ENCODE results near the gene PDCD2L.

PDCD2L gene

GRCh38 chr19:34416021-34416545 lies 11.9 kb downstream of the PDCD2L start:
- H3K9me3 ChIP-seq (ENCODE audit: low read depth, low read length): no peaks in the 10 kb centered on the region
- H3K4me3 ChIP-seq: no peak overlapping the region
- no peak overlapping the region for H3K9ac ChIP-seq (ENCODE audit: insufficient read length)
- peaks cover 52% of the 10 kb centered on the region for H3K36me3 ChIP-seq (ENCODE audit: insufficient read depth, low read length)
- no peak overlapping the region for H3K27ac ChIP-seq
- no peak for TF ChIP-seq FOXP2 (optimal IDR thresholded peaks at IDR 0.05; ENCODE audit: control extremely low read depth, extremely low read length, insufficient read depth)
- no peak for TF ChIP-seq POLR2AphosphoS5 (IDR thresholded peaks at IDR 0.05; ENCODE audit: borderline replicate concordance, low read depth, low read length)
- no peak for TF ChIP-seq EZH2 (IDR thresholded peaks at IDR 0.05)
- no peak for DNase-seq (ENCODE audit: low read depth, low spot score)

- no peak for DNase-seq (ENCODE audit: low read depth, low spot score)
- H3K36me3 ChIP-seq (ENCODE audit: insufficient read depth, low read length): peaks cover 55% of the 10 kb centered on the region
- TF ChIP-seq FOXP2 (optimal IDR thresholded peaks at IDR 0.05; ENCODE audit: control extremely low read depth, extremely low read length, insufficient read depth) (no peak), EZH2 (IDR thresholded peaks at IDR 0.05) (no peak), POLR2AphosphoS5 (IDR thresholded peaks at IDR 0.05; ENCODE audit: borderline replicate concordance, low read depth, low read length) (no peak)
These were observed 14.1 kb downstream of the PDCD2L start for GRCh38 chr19:34418300-34418699.

GRCh38 chr19:34426096-34426661 lies 22.0 kb downstream of the PDCD2L start:
- Histone ChIP-seq H3K9ac (ENCODE audit: insufficient read length) (no peak overlapping the region), H3K4me3 (no peak overlapping the region), H3K27ac (no peak overlapping the region), H3K36me3 (ENCODE audit: insufficient read depth, low read length) (peaks cover 18% of the 10 kb centered on the region), H3K9me3 (ENCODE audit: low read depth, low read length) (no peaks in the 10 kb centered on the region)
- no peak for DNase-seq (ENCODE audit: low read depth, low spot score)
- no peak for TF ChIP-seq FOXP2 (optimal IDR thresholded peaks at IDR 0.05; ENCODE audit: control extremely low read depth, extremely low read length, insufficient read depth)
- TF ChIP-seq EZH2 (IDR thresholded peaks at IDR 0.05): no peak
- TF ChIP-seq POLR2AphosphoS5 (IDR thresholded peaks at IDR 0.05; ENCODE audit: borderline replicate concordance, low read depth, low read length): no peak

More at GRCh38 chr19:34418300-34418699, 14.1 kb downstream of the PDCD2L start:
- no peak overlapping the region for H3K27ac ChIP-seq
- no peak overlapping the region for H3K9ac ChIP-seq (ENCODE audit: insufficient read length)
- H3K4me3 ChIP-seq: no peak overlapping the region
- H3K9me3 ChIP-seq (ENCODE audit: low read depth, low read length): no peaks in the 10 kb centered on the region

- Histone ChIP-seq H3K36me3 (ENCODE audit: insufficient read depth, low read length) (peaks cover 34% of the 10 kb centered on the region), H3K4me3 (peak overlapping the region; percentile 95), H3K9ac (ENCODE audit: insufficient read length) (peak overlapping the region; percentile 96), H3K9me3 (ENCODE audit: low read depth, low read length) (no peaks in the 10 kb centered on the region), H3K27ac (peak overlapping the region; percentile 84)
- DNase-seq (ENCODE audit: low read depth, low spot score): no peak
- TF ChIP-seq POLR2AphosphoS5 (IDR thresholded peaks at IDR 0.05; ENCODE audit: borderline replicate concordance, low read depth, low read length): no peak
- TF ChIP-seq FOXP2 (optimal IDR thresholded peaks at IDR 0.05; ENCODE audit: control extremely low read depth, extremely low read length, insufficient read depth): peak; percentile 6
These were observed 24.5 kb downstream of the PDCD2L start for GRCh38 chr19:34428549-34429285.

GRCh38 chr19:34429553-34429952 lies 25.4 kb downstream of the PDCD2L start:
- Histone ChIP-seq H3K27ac (no peak overlapping the region), H3K9ac (ENCODE audit: insufficient read length) (peak overlapping the region; percentile 96), H3K36me3 (ENCODE audit: insufficient read depth, low read length) (peaks cover 34% of the 10 kb centered on the region)

GRCh38 chr19:34430738-34431625 lies 26.8 kb downstream of the PDCD2L start:
- Histone ChIP-seq H3K4me3 (peak overlapping the region; percentile 95), H3K36me3 (ENCODE audit: insufficient read depth, low read length) (peaks cover 49% of the 10 kb centered on the region), H3K9me3 (ENCODE audit: low read depth, low read length) (no peaks in the 10 kb centered on the region), H3K9ac (ENCODE audit: insufficient read length) (peak overlapping the region; percentile 37), H3K27ac (no peak overlapping the region)
- peak; percentile 26 for DNase-seq (ENCODE audit: low read depth, low spot score)
- TF ChIP-seq EZH2 (IDR thresholded peaks at IDR 0.05) (no peak), FOXP2 (optimal IDR thresholded peaks at IDR 0.05; ENCODE audit: control extremely low read depth, extremely low read length, insufficient read depth) (no peak), POLR2AphosphoS5 (IDR thresholded peaks at IDR 0.05; ENCODE audit: borderline replicate concordance, low read depth, low read length) (no peak)

More at GRCh38 chr19:34429553-34429952, 25.4 kb downstream of the PDCD2L start:
- no peaks in the 10 kb centered on the region for H3K9me3 ChIP-seq (ENCODE audit: low read depth, low read length)
- no peak for TF ChIP-seq EZH2 (IDR thresholded peaks at IDR 0.05)
- no peak for TF ChIP-seq POLR2AphosphoS5 (IDR thresholded peaks at IDR 0.05; ENCODE audit: borderline replicate concordance, low read depth, low read length)
- no peak for TF ChIP-seq FOXP2 (optimal IDR thresholded peaks at IDR 0.05; ENCODE audit: control extremely low read depth, extremely low read length, insufficient read depth)
- peak overlapping the region; percentile 95 for H3K4me3 ChIP-seq
- DNase-seq (ENCODE audit: low read depth, low spot score): no peak

GRCh38 chr19:34431681-34432402 lies 27.6 kb downstream of the PDCD2L start:
- Histone ChIP-seq H3K36me3 (ENCODE audit: insufficient read depth, low read length) (peaks cover 57% of the 10 kb centered on the region), H3K4me3 (no peak overlapping the region), H3K9ac (ENCODE audit: insufficient read length) (peak overlapping the region; percentile 7), H3K9me3 (ENCODE audit: low read depth, low read length) (no peaks in the 10 kb centered on the region), H3K27ac (no peak overlapping the region)
- TF ChIP-seq POLR2AphosphoS5 (IDR thresholded peaks at IDR 0.05; ENCODE audit: borderline replicate concordance, low read depth, low read length) (no peak), EZH2 (IDR thresholded peaks at IDR 0.05) (no peak), FOXP2 (optimal IDR thresholded peaks at IDR 0.05; ENCODE audit: control extremely low read depth, extremely low read length, insufficient read depth) (no peak)
- DNase-seq (ENCODE audit: low read depth, low spot score): no peak
